DND-41 (cell line): ENCODE measurements around the gene SEMA6B.

Experiments used
- EZH2 ChIP-seq: IDR thresholded peaks from 3 replicates; pipeline ENCODE4 v1.6.1; 2012; ENCODE audit warnings: borderline replicate concordance, low read depth, mild to moderate bottlenecking, moderate library complexity, low read length, inconsistent platforms; ENCODE audit not compliant: severe bottlenecking
- TF ChIP-seq, protein P1 (sequence below): IDR thresholded peaks from 2 replicates; pipeline ENCODE4 v1.5.1; 2012; ENCODE audit warnings: borderline replicate concordance, low read length, moderate library complexity, mild to moderate bottlenecking; ENCODE audit not compliant: poor library complexity, severe bottlenecking; ENCODE audit errors: extremely low read depth

DNA sequence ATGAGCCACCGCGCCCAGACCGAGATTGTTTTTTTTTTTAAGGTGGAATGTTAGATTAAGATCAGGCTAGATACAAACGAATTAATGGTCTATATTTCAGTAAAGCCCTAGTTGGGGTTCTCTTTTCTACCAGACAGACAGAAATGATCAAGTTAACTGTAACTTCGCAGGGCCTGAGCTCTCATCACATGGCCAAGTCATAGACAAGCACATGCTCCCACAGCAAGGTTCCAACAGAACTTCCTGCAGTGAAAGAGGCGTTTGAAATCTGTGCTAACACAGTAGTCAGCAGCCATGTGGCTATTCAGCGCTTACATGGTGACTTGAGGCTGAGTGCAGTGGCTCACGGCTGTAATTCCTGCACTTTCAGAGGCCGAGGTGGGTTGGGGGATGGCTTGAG lies 34.7 kb upstream of the SEMA6B start:
- TF ChIP-seq, protein P1, sequence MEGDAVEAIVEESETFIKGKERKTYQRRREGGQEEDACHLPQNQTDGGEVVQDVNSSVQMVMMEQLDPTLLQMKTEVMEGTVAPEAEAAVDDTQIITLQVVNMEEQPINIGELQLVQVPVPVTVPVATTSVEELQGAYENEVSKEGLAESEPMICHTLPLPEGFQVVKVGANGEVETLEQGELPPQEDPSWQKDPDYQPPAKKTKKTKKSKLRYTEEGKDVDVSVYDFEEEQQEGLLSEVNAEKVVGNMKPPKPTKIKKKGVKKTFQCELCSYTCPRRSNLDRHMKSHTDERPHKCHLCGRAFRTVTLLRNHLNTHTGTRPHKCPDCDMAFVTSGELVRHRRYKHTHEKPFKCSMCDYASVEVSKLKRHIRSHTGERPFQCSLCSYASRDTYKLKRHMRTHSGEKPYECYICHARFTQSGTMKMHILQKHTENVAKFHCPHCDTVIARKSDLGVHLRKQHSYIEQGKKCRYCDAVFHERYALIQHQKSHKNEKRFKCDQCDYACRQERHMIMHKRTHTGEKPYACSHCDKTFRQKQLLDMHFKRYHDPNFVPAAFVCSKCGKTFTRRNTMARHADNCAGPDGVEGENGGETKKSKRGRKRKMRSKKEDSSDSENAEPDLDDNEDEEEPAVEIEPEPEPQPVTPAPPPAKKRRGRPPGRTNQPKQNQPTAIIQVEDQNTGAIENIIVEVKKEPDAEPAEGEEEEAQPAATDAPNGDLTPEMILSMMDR = no peak
- no peak for TF ChIP-seq EZH2
